Erythroblast (primary cell): Measurements from ENCODE around the gene OR2L3.

Experiments
- GATA1 ChIP-seq: IDR thresholded peaks from 2 replicates; pipeline ENCODE4 v1.6.1; 2011; ENCODE audit warnings: low read depth, mild to moderate bottlenecking, control low read depth, low read length, moderate library complexity
- POLR2A ChIP-seq: IDR thresholded peaks from 2 replicates; pipeline ENCODE4 v1.6.1; 2011; ENCODE audit warnings: mild to moderate bottlenecking, low read length

- TF ChIP-seq POLR2A (no peak), GATA1 (no peak)
Measured at GRCh38 chr1:248000169-248000568, 46.5 kb upstream of the OR2L3 start.
